T follicular helper cell (primary cell): ENCODE data around the gene MRPL58.
"Not testable (repeated sequence)": the region's sequence is repeated elsewhere in the genome, so short reads cannot be mapped to it uniquely, and the experiment has no call there.

Experiments
- DNase-seq: peaks from one replicate; pipeline ENCODE4 v3.0.0-alpha.2; 2020; ENCODE audit warnings: low read depth

Gene MRPL58

GRCh38 chr17:74987418-74987908 lies 25.0 kb upstream of the MRPL58 start, which contains the start of gene CDR2L:
Gene CDR2L, plus strand, starts transcription at chr17:74987632. Its CDS starts 412 bp downstream, at chr17:74988044.
- peak; percentile 91 for DNase-seq

- DNase-seq = no peak
Observed at GRCh38 chr17:74987909-74988711, 24.4 kb upstream of the MRPL58 start.

GRCh38 chr17:74990581-74991105 lies 21.8 kb upstream of the MRPL58 start:
- no peak for DNase-seq

DNA sequence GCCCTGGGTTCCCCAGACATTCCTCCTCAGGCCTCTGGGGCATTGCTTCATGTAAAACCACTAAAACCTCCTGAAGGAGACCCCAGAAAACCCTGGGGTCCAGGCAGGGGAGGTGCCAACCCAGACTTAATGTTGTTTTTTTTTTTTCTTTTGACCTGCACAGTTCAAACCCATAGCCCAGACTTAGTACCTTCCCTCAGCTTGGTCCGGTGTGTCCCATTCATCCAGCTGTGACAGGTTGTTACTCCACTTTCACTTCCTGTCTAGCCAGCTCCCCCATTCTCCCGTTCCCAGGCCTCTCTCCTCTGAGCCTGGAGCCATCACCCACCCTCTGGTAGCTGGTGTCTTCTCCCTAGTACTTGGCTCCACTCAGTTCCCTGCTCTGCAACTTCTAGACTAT lies 20.2 kb upstream of the MRPL58 start:
- no peak for DNase-seq

- no peak for DNase-seq
Observed at GRCh38 chr17:74994440-74994839, 18.0 kb upstream of the MRPL58 start.

GRCh38 chr17:74995847-74996246 lies 16.6 kb upstream of the MRPL58 start:
- DNase-seq = no peak

GRCh38 chr17:74998783-74999182 lies 13.7 kb upstream of the MRPL58 start:
- DNase-seq = no peak

DNA sequence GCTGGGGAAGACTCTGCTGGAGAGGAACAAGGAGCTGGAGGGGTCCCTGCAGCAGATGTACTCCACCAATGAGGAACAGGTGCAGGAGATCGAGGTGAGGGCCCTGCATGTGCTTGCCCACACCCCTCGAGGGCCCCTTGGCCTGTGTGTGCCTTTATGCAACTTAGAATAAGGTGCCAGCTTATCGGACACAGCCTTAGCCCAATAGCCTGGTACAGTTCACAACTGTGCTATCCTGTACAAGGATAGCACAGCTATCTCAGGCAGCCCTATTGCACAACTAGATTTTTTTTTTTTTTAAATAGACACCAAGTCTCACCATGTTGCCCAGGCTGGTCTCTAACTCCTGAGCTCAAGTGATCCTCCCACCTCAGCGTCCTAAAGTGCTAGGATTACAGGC lies 12.9 kb upstream of the MRPL58 start:
- no peak for DNase-seq

- DNase-seq = no peak
Observed at GRCh38 chr17:75001915-75002843, 10.3 kb upstream of the MRPL58 start.

- DNase-seq = no peak
Observed at GRCh38 chr17:75003070-75003956, 9.2 kb upstream of the MRPL58 start.

GRCh38 chr17:75003957-75004355 lies 8.5 kb upstream of the MRPL58 start:
- no peak for DNase-seq

- DNase-seq = no peak
Observed at GRCh38 chr17:75004371-75004770, 8.1 kb upstream of the MRPL58 start.

DNA sequence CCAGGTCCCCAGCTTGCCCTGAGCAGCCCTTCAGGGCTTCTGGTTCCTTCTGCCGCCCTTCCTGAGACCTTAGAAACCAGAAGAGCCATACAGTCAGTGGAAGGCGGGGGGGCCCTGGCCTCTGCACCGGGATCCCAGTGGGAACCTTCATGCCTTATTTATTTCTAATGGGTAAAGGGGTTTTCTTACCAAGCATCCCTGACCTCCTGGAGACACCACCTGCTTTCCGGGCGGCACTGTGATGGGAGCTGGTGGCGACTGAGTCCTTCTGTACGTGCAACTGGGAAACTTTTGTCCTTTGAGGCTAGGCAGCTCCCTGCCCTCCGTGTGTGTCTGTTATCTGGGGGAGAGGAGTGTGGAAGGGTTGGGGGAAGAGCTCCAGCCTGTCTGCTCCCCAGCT lies 7.2 kb upstream of the MRPL58 start:
- no peak for DNase-seq

DNA sequence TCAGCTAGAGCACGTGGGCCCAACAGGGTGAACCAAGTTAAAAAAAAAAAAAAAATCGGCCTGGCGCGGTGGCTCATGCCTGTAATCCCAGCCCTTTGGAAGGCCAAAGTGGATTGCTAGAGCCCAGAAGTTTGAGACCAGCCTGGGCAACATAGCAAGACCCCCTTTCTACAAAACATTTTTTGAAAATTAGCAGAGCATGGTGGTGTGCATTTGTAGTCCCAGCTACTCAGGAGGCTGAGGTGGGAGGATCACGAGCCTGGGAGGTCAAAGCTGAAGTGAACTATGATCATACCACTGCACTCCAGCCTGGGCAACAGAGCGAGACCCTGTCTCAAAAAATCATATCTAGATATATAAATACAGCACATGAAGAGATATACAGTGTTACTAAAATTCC lies 6.4 kb upstream of the MRPL58 start:
- DNase-seq = not testable (repeated sequence)

DNA sequence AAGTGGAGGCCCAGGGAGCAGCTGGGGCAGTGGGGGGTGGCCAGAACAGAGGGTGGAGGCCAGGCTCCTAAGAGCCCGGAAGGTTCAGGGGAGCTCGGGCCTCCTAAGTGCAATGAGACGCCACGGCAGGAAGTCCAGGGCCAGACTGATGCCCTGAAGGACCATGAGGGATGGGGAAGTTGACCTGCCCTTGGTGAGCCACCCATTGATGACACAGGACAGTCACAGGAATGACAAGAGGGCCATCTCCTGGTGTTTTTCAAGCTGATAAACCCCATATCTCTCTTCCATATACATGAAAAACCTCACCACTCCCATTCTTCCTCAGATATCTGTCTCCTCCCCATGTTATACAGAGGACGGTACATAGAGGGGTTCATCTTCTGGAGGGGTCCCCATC lies 5.8 kb upstream of the MRPL58 start:
- DNase-seq = no peak

DNA sequence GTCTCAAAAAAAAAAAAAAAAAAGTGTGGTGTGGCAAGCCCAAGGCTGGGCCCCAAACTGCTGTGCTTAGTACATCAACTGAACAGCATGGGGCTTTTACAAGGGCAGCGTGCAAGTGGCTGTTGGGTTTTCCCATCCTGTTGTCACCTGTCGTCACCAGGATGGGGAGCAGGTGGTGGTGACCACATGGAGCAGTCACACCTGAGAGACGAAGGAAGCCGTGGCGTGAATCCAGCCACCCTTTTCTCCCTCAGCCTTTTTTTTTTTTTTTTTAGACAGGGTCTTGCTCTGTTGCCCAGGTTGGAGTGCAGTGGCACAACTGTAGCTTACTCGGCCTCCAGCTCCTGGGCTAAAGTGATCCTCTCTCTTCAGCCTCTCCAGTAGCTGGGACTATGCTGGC lies 4.1 kb upstream of the MRPL58 start:
- DNase-seq = no peak

GRCh38 chr17:75009139-75009724 lies 3.2 kb upstream of the MRPL58 start:
- DNase-seq = no peak

- no peak for DNase-seq
Observed at GRCh38 chr17:75010683-75011400, 1.6 kb upstream of the MRPL58 start.

- no peak for DNase-seq
Observed at GRCh38 chr17:75011401-75012095, 922 bp upstream of the MRPL58 start.

DNA sequence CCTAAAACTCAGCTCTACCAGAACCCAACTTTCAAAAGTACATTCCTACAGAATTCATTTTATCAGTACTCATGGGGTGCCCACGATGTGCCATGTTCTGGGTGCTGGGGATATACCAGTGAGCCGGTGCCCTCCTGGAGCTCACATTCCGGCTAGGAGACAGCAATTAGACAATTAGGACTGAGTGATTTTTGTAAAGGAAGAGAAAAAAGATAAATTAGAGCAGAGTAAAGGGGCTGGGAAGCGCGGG lies 449 bp upstream of the MRPL58 start:
- no peak for DNase-seq
